Mesendoderm (in vitro differentiated cells): ENCODE measurements around the gene RBAK.
"Not testable (repeated sequence)": the region's sequence is repeated elsewhere in the genome, so short reads cannot be mapped to it uniquely, and the experiment has no call there.

Experiments
- DNase-seq: peaks from one replicate; pipeline ENCODE4 v3.0.0; 2013
- H2AK5ac ChIP-seq: 2 replicates; pipeline ENCODE4 v1.6.1; 2013; ENCODE audit warnings: low read length, inconsistent platforms
- H2BK120ac ChIP-seq: 2 replicates; pipeline ENCODE4 v1.6.1; 2013; ENCODE audit warnings: low read depth, mild to moderate bottlenecking, low read length, moderate library complexity, mixed read lengths
- H2BK15ac ChIP-seq: replicated peaks from 2 replicates; pipeline ENCODE4 v1.6.1; 2013; ENCODE audit warnings: low read depth, mild to moderate bottlenecking, moderate library complexity
- H2BK5ac ChIP-seq: 2 replicates; pipeline ENCODE4 v1.6.1; 2013; ENCODE audit warnings: low read length, inconsistent platforms
- H3K18ac ChIP-seq: 2 replicates; pipeline ENCODE4 v1.6.1; 2013; ENCODE audit warnings: mild to moderate bottlenecking, low read length, mixed read lengths
- H3K23ac ChIP-seq: one replicate; pipeline ENCODE4 v1.6.1; 2013; ENCODE audit warnings: low read length
- H3K27ac ChIP-seq: 2 replicates; pipeline ENCODE4 v1.5.1; 2013; ENCODE audit warnings: low read depth, mild to moderate bottlenecking, inconsistent platforms, low read length, moderate library complexity
- H3K27me3 ChIP-seq: 2 replicates; pipeline ENCODE4 v1.6.1; 2013; ENCODE audit warnings: low read length, control low read depth, mild to moderate bottlenecking, inconsistent platforms; ENCODE audit not compliant: insufficient read depth, poor library complexity
- H3K36me3 ChIP-seq: 2 replicates; pipeline ENCODE4 v1.6.1; 2013; ENCODE audit warnings: low read length, inconsistent platforms; ENCODE audit not compliant: control insufficient read depth, insufficient read depth
- H3K4ac ChIP-seq: one replicate; pipeline ENCODE4 v1.6.1; 2013; ENCODE audit warnings: low read depth, mild to moderate bottlenecking, low read length, moderate library complexity
- H3K4me1 ChIP-seq: 2 replicates; pipeline ENCODE4 v1.6.1; 2013; ENCODE audit warnings: low read depth, low read length, inconsistent platforms; ENCODE audit not compliant: control insufficient read depth
- H3K4me2 ChIP-seq: 2 replicates; pipeline ENCODE4 v1.6.1; 2013; ENCODE audit warnings: low read length
- H3K4me3 ChIP-seq: 2 replicates; pipeline ENCODE4 v1.5.1; 2013; ENCODE audit warnings: mild to moderate bottlenecking, low read length
- H3K56ac ChIP-seq: one replicate; pipeline ENCODE4 v1.6.1; 2013; ENCODE audit warnings: low read length
- H3K79me1 ChIP-seq: 2 replicates; pipeline ENCODE4 v1.6.1; 2013; ENCODE audit warnings: low read length, inconsistent platforms
- H3K79me2 ChIP-seq: 2 replicates; pipeline ENCODE4 v1.6.1; 2013; ENCODE audit warnings: mild to moderate bottlenecking, low read length; ENCODE audit not compliant: control insufficient read depth, insufficient read depth
- H3K9ac ChIP-seq: 2 replicates; pipeline ENCODE4 v1.6.1; 2013; ENCODE audit warnings: low read length, inconsistent platforms
- H4K5ac ChIP-seq: one replicate; pipeline ENCODE4 v1.6.1; 2013; ENCODE audit warnings: low read length
- H4K8ac ChIP-seq: one replicate; pipeline ENCODE4 v1.6.1; 2013; ENCODE audit warnings: low read depth, mild to moderate bottlenecking, control low read depth, low read length, moderate library complexity
- WGBS: extraction: QIAGEN DNeasy Blood & Tissue Kit; methylation state at CpG from one replicate; pipeline ENCODE4 v1.1.7; 2013; ENCODE audit warnings: low lambda C conversion rate, missing lambda C conversion rate; ENCODE audit not compliant: insufficient coverage; ENCODE audit errors: extremely low coverage; 5-methylcytosine and 5-hydroxymethylcytosine counted together

Gene RBAK

GRCh38 chr7:5088228-5088833 is 42.7 kb downstream of the RBAK start:
- H4K8ac ChIP-seq, H3K27me3 ChIP-seq, H3K79me2 ChIP-seq: not testable (repeated sequence)

GRCh38 chr7:5088906-5089305 is 43.2 kb downstream of the RBAK start:
- WGBS: no CpG with 5 or more reads among the region's 8 CpGs
- H3K4ac ChIP-seq: no peak overlapping the region

More at GRCh38 chr7:5088228-5088833, 42.7 kb downstream of the RBAK start:
- DNase-seq: peak; percentile 92
- H3K23ac ChIP-seq, H3K4me1 ChIP-seq, H3K27ac ChIP-seq, H2BK5ac ChIP-seq, H3K79me1 ChIP-seq, H2BK120ac ChIP-seq, H2AK5ac ChIP-seq, H3K4me2 ChIP-seq, H2BK15ac ChIP-seq, H3K4me3 ChIP-seq, H3K4ac ChIP-seq, H3K18ac ChIP-seq, H3K56ac ChIP-seq, H3K9ac ChIP-seq, H4K5ac ChIP-seq, H3K36me3 ChIP-seq: not testable (repeated sequence)
- WGBS: no CpG with 5 or more reads among the region's 12 CpGs

GRCh38 chr7:5093948-5094347 is 48.3 kb downstream of the RBAK start:
- no peak overlapping the region for H2BK120ac ChIP-seq
- H3K4me3 ChIP-seq: no peak overlapping the region
- H2AK5ac ChIP-seq: no peak overlapping the region
- H4K8ac ChIP-seq: no peak overlapping the region
- no peak overlapping the region for H3K4me2 ChIP-seq
- H4K5ac ChIP-seq: no peak overlapping the region
- no peaks in the 10 kb centered on the region for H3K27me3 ChIP-seq
- no peaks in the 10 kb centered on the region for H3K4me1 ChIP-seq
- H3K18ac ChIP-seq: no peak overlapping the region
- no peak overlapping the region for H3K56ac ChIP-seq
- H3K4ac ChIP-seq: no peak overlapping the region
- no peak overlapping the region for H3K27ac ChIP-seq
- DNase-seq: no peak
- H2BK5ac ChIP-seq: no peak overlapping the region
- no peak overlapping the region for H3K9ac ChIP-seq
- H3K79me1 ChIP-seq: no peaks in the 10 kb centered on the region
- H3K36me3 ChIP-seq: no peaks in the 10 kb centered on the region
- H3K79me2 ChIP-seq: no peaks in the 10 kb centered on the region
- H3K23ac ChIP-seq: no peak overlapping the region
- H2BK15ac ChIP-seq: no peak overlapping the region
- no CpG with 5 or more reads among the region's 5 CpGs for WGBS

More at GRCh38 chr7:5088906-5089305, 43.2 kb downstream of the RBAK start:
- Histone ChIP-seq H3K79me2 (no peaks in the 10 kb centered on the region), H3K56ac (no peak overlapping the region), H4K5ac (no peak overlapping the region), H2AK5ac (no peak overlapping the region), H2BK15ac (no peak overlapping the region), H3K4me2 (no peak overlapping the region), H3K9ac (no peak overlapping the region), H3K27ac (no peak overlapping the region), H3K23ac (no peak overlapping the region), H3K18ac (no peak overlapping the region), H2BK120ac (no peak overlapping the region), H4K8ac (no peak overlapping the region), H3K4me1 (no peaks in the 10 kb centered on the region), H3K36me3 (no peaks in the 10 kb centered on the region), H3K27me3 (no peaks in the 10 kb centered on the region), H2BK5ac (no peak overlapping the region), H3K79me1 (no peaks in the 10 kb centered on the region), H3K4me3 (no peak overlapping the region)
- DNase-seq: peak; percentile 53

- WGBS: no CpG with 5 or more reads among the region's 2 CpGs
- H2BK120ac ChIP-seq: no peak overlapping the region
- H4K8ac ChIP-seq: no peak overlapping the region
Measured at GRCh38 chr7:5094641-5095040, 49.0 kb downstream of the RBAK start.

GRCh38 chr7:5116359-5116758 is 70.7 kb downstream of the RBAK start:
- no peaks in the 10 kb centered on the region for H3K79me2 ChIP-seq
- no peak overlapping the region for H3K23ac ChIP-seq
- H2BK120ac ChIP-seq: no peak overlapping the region
- H2BK15ac ChIP-seq: no peak overlapping the region
- H4K8ac ChIP-seq: no peak overlapping the region
- no peak overlapping the region for H2BK5ac ChIP-seq
- no peak overlapping the region for H3K9ac ChIP-seq
- no peak overlapping the region for H3K4ac ChIP-seq
- no peaks in the 10 kb centered on the region for H3K27me3 ChIP-seq
- no peak overlapping the region for H2AK5ac ChIP-seq
- no peak overlapping the region for H3K56ac ChIP-seq
- H3K79me1 ChIP-seq: no peaks in the 10 kb centered on the region
- H4K5ac ChIP-seq: no peak overlapping the region
- H3K4me1 ChIP-seq: no peaks in the 10 kb centered on the region
- H3K4me2 ChIP-seq: no peak overlapping the region
- WGBS: no CpG with 5 or more reads among the region's 7 CpGs
- no peak for DNase-seq
- H3K36me3 ChIP-seq: no peaks in the 10 kb centered on the region
- H3K4me3 ChIP-seq: no peak overlapping the region
- H3K27ac ChIP-seq: no peak overlapping the region
- no peak overlapping the region for H3K18ac ChIP-seq

More at GRCh38 chr7:5094641-5095040, 49.0 kb downstream of the RBAK start:
- DNase-seq: peak; percentile 8
- Histone ChIP-seq H3K56ac (no peak overlapping the region), H3K4ac (no peak overlapping the region), H3K4me1 (no peaks in the 10 kb centered on the region), H3K4me3 (no peak overlapping the region), H2AK5ac (no peak overlapping the region), H4K5ac (no peak overlapping the region), H2BK15ac (no peak overlapping the region), H3K9ac (no peak overlapping the region), H3K79me2 (no peaks in the 10 kb centered on the region), H3K23ac (no peak overlapping the region), H3K27ac (no peak overlapping the region), H3K79me1 (no peaks in the 10 kb centered on the region), H3K18ac (no peak overlapping the region), H3K36me3 (no peaks in the 10 kb centered on the region), H3K4me2 (no peak overlapping the region), H2BK5ac (no peak overlapping the region), H3K27me3 (no peaks in the 10 kb centered on the region)
